ENCODE results near the gene ACO1.

ACO1 gene

GRCh38 chr9:32487981-32488380, 103.5 kb downstream of the ACO1 start:
- no peak for DNase-seq

- no peak for DNase-seq
Observed at GRCh38 chr9:32490601-32491000, 106.2 kb downstream of the ACO1 start.

GRCh38 chr9:32497921-32498320, 113.5 kb downstream of the ACO1 start:
- no peak for DNase-seq

- no peak for DNase-seq
Observed at GRCh38 chr9:32500768-32501167, 116.3 kb downstream of the ACO1 start.

GRCh38 chr9:32501868-32502267, 117.4 kb downstream of the ACO1 start:
- DNase-seq = no peak

- no peak for DNase-seq
Observed at GRCh38 chr9:32502464-32502863, 118.0 kb downstream of the ACO1 start.

GRCh38 chr9:32503008-32503407, 118.6 kb downstream of the ACO1 start:
- no peak for DNase-seq

Measured in amygdala (tissue), 56 donors.